Loucy (cell line): ENCODE results near the gene PRKCE.

Experiments used
- H2AFZ ChIP-seq: fragments of 200-600 bp; sonication (generic); 2 replicates; pipeline ENCODE4 v1.6.0; 2016; ENCODE audit warnings: antibody characterized with exemption, mild to moderate bottlenecking, low read length, moderate library complexity
- H3F3A ChIP-seq: fragments of 200-600 bp; 2 replicates; pipeline ENCODE4 v1.6.0; 2016; ENCODE audit warnings: antibody characterized with exemption, low read depth, mild to moderate bottlenecking
- H3K27me3 ChIP-seq: fragments of 200-600 bp; sonication (generic); 2 replicates; pipeline ENCODE4 v1.6.1; 2014; ENCODE audit warnings: low read length, mild to moderate bottlenecking; ENCODE audit not compliant: insufficient read depth, poor library complexity, severe bottlenecking
- H3K36me3 ChIP-seq: fragments of 200-600 bp; sonication (generic); 2 replicates; pipeline ENCODE4 v1.6.1; 2016; ENCODE audit warnings: low read length; ENCODE audit not compliant: insufficient read depth
- H3K4me1 ChIP-seq: fragments of 200-600 bp; sonication (generic); 2 replicates; pipeline ENCODE4 v1.5.1; 2014; ENCODE audit warnings: low read length, mild to moderate bottlenecking; ENCODE audit not compliant: insufficient read depth, poor library complexity, severe bottlenecking
- H3K4me2 ChIP-seq: fragments of 200-600 bp; sonication (generic); 2 replicates; pipeline ENCODE4 v1.6.0; 2014; ENCODE audit warnings: antibody characterized with exemption, low read length, low read depth, mild to moderate bottlenecking; ENCODE audit not compliant: poor library complexity, severe bottlenecking
- H3K4me3 ChIP-seq: fragments of 200-600 bp; sonication (generic); 2 replicates; pipeline ENCODE4 v1.5.1; 2014; ENCODE audit warnings: low read length, mild to moderate bottlenecking, mixed read lengths; ENCODE audit not compliant: poor library complexity, severe bottlenecking
- H3K79me2 ChIP-seq: fragments of 200-600 bp; sonication (generic); 2 replicates; pipeline ENCODE4 v1.6.1; 2014; ENCODE audit warnings: low read length; ENCODE audit not compliant: insufficient read depth
- H3K9ac ChIP-seq: fragments of 200-600 bp; sonication (generic); 2 replicates; pipeline ENCODE4 v1.6.0; 2014; ENCODE audit warnings: mild to moderate bottlenecking, low read depth, low read length, moderate library complexity; ENCODE audit not compliant: poor library complexity, severe bottlenecking
- H3K9me2 ChIP-seq: fragments of 200-600 bp; sonication (generic); replicated peaks from 2 replicates; pipeline ENCODE4 v1.6.1; 2016; ENCODE audit warnings: low read depth, low read length, mixed read lengths
- H3K9me3 ChIP-seq: fragments of 200-600 bp; sonication (generic); 2 replicates; pipeline ENCODE4 v1.6.1; 2014; ENCODE audit warnings: mild to moderate bottlenecking, antibody characterized with exemption, low read length, low read depth; ENCODE audit not compliant: insufficient read depth
- H4K20me1 ChIP-seq: fragments of 200-600 bp; sonication (generic); 2 replicates; pipeline ENCODE4 v1.6.0; 2014; ENCODE audit warnings: antibody characterized with exemption, low read length, mild to moderate bottlenecking; ENCODE audit not compliant: insufficient read depth, poor library complexity, severe bottlenecking
- CTCF ChIP-seq: fragments of 200-600 bp; sonication (generic); conservative IDR thresholded peaks from 2 replicates; pipeline ENCODE4 v1.5.1; 2014; ENCODE audit warnings: mild to moderate bottlenecking, antibody characterized with exemption, low read length
- EZH2phosphoT487 ChIP-seq: fragments of 200-600 bp; IDR thresholded peaks from 2 replicates; pipeline ENCODE4 v1.6.1; 2018; ENCODE audit warnings: antibody characterized with exemption, mild to moderate bottlenecking, moderate library complexity, borderline replicate concordance

Gene PRKCE

GRCh38 chr2:45769056-45769455, 117.6 kb downstream of the PRKCE start:
- H3K9me2 ChIP-seq, result no peaks in the 10 kb centered on the region
- no peaks in the 10 kb centered on the region for H4K20me1 ChIP-seq
- peaks cover 48% of the 10 kb centered on the region for H3K79me2 ChIP-seq
- peaks cover 11% of the 10 kb centered on the region for H3K4me1 ChIP-seq
- H2AFZ ChIP-seq, result no peak overlapping the region
- no peak overlapping the region for H3K4me2 ChIP-seq
- H3F3A ChIP-seq, result no peaks in the 10 kb centered on the region
- TF ChIP-seq EZH2phosphoT487 (no peak), CTCF (no peak)
- no peak overlapping the region for H3K4me3 ChIP-seq
- no peak overlapping the region for H3K9ac ChIP-seq
- no peaks in the 10 kb centered on the region for H3K9me3 ChIP-seq
- no peaks in the 10 kb centered on the region for H3K36me3 ChIP-seq
- no peaks in the 10 kb centered on the region for H3K27me3 ChIP-seq

GRCh38 chr2:45769854-45770576, 118.5 kb downstream of the PRKCE start:
- peaks cover 11% of the 10 kb centered on the region for H3K4me1 ChIP-seq
- TF ChIP-seq CTCF (no peak), EZH2phosphoT487 (no peak)
- peaks cover 48% of the 10 kb centered on the region for H3K79me2 ChIP-seq

GRCh38 chr2:45770811-45771210, 119.3 kb downstream of the PRKCE start:
- Histone ChIP-seq H3K9me2 (no peaks in the 10 kb centered on the region), H3K4me3 (no peak overlapping the region), H3K4me1 (peaks cover 12% of the 10 kb centered on the region), H3K27me3 (no peaks in the 10 kb centered on the region), H3F3A (no peaks in the 10 kb centered on the region), H3K79me2 (peaks cover 44% of the 10 kb centered on the region), H2AFZ (no peak overlapping the region), H4K20me1 (no peaks in the 10 kb centered on the region), H3K9ac (no peak overlapping the region), H3K36me3 (no peaks in the 10 kb centered on the region), H3K4me2 (no peak overlapping the region), H3K9me3 (no peaks in the 10 kb centered on the region)
- TF ChIP-seq CTCF, result no peak
- TF ChIP-seq EZH2phosphoT487, result no peak

More at GRCh38 chr2:45769854-45770576, 118.5 kb downstream of the PRKCE start:
- Histone ChIP-seq H3K9me2 (no peaks in the 10 kb centered on the region), H3K9ac (no peak overlapping the region), H4K20me1 (no peaks in the 10 kb centered on the region), H3K27me3 (no peaks in the 10 kb centered on the region), H3K9me3 (no peaks in the 10 kb centered on the region), H2AFZ (no peak overlapping the region), H3K4me3 (no peak overlapping the region), H3K4me2 (no peak overlapping the region), H3F3A (no peaks in the 10 kb centered on the region), H3K36me3 (no peaks in the 10 kb centered on the region)
